ENCODE results near the gene VAPB.

VAPB gene

DNA sequence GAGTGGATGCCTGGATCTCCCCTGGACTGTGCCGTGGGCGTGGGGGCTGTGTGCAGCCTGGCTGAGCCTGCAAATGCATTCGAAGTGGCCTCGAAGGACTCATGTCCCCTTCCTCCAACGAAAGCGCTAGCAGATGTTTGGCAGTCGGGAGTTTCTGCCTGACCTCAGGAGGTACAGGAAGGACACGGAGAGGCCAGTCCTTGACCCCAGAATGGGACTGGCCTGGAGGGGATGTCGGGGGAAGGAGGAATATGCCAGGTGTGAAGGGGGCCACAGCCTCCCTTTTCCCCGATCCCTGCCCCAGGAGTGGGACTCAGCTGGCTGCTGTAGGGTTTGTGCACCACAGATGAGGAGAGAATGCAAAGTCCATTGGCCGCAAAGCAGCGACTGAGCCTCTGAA, 80.6 kb downstream of the VAPB start:
- Histone ChIP-seq H3K27me3 (ENCODE audit: control insufficient read depth, insufficient read depth, low read length) (no peaks in the 10 kb centered on the region), H3K4me1 (ENCODE audit: control insufficient read depth, insufficient read depth, low read length) (no peaks in the 10 kb centered on the region), H3K9me3 (ENCODE audit: control insufficient read depth, insufficient read depth, low read length) (no peaks in the 10 kb centered on the region), H3K36me3 (ENCODE audit: control insufficient read depth, insufficient read depth, low read length) (no peaks in the 10 kb centered on the region), H3K4me3 (ENCODE audit: low read length) (no peak overlapping the region), H3K27ac (ENCODE audit: low read length) (no peak overlapping the region)
- no CpG with 5 or more reads among the region's 12 CpGs for WGBS (ENCODE audit: insufficient coverage, insufficient read length)
- no peak for DNase-seq (ENCODE audit: low read depth, low spot score)

DNA sequence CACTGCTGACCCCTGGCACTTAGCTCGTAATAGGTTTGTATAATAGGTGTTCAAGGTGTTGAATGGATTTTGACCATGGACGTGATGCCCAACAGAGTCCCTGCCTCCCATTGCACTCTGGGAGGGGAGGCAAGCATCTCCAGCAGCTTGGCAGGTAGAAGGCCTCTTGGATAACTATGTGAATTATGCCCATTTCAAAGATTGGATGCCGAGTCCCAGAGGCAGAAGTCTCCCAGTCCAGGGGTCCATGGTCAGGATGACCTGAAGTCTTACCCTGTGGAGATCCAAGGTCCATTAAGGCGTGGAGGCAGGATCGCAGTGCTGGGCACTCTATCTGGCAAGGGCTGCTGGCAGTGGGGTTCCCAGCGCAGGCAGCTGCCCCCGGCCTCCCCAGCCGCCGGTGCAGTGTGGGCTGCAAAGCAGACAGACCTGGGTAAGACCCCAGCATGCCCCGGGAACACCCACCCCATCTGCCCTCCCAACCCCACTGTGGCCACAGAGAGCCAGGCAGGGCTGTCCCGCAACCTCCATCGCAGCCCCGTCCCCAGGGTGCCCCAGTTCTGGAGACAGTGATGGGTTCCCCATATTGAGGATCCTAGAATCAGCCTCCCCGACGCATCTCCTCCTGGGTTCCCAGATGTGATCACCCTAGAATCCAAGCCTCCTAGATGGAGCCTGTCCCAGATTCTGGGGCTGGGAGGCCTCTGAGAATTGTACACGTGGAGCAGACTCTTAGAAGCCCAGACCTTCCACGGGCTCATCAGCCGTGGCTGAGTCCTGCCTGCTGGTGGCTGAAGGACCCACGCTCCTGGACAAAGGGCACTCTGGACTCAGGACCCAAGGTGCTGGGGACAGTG, 81.5 kb downstream of the VAPB start:
- Histone ChIP-seq H3K4me1 (ENCODE audit: control insufficient read depth, insufficient read depth, low read length) (no peaks in the 10 kb centered on the region), H3K27ac (ENCODE audit: low read length) (no peak overlapping the region), H3K4me3 (ENCODE audit: low read length) (no peak overlapping the region), H3K27me3 (ENCODE audit: control insufficient read depth, insufficient read depth, low read length) (no peaks in the 10 kb centered on the region), H3K36me3 (ENCODE audit: control insufficient read depth, insufficient read depth, low read length) (no peaks in the 10 kb centered on the region), H3K9me3 (ENCODE audit: control insufficient read depth, insufficient read depth, low read length) (no peaks in the 10 kb centered on the region)
- DNase-seq (ENCODE audit: low read depth, low spot score): no peak
- no CpG with 5 or more reads among the region's 19 CpGs for WGBS (ENCODE audit: insufficient coverage, insufficient read length)

DNA sequence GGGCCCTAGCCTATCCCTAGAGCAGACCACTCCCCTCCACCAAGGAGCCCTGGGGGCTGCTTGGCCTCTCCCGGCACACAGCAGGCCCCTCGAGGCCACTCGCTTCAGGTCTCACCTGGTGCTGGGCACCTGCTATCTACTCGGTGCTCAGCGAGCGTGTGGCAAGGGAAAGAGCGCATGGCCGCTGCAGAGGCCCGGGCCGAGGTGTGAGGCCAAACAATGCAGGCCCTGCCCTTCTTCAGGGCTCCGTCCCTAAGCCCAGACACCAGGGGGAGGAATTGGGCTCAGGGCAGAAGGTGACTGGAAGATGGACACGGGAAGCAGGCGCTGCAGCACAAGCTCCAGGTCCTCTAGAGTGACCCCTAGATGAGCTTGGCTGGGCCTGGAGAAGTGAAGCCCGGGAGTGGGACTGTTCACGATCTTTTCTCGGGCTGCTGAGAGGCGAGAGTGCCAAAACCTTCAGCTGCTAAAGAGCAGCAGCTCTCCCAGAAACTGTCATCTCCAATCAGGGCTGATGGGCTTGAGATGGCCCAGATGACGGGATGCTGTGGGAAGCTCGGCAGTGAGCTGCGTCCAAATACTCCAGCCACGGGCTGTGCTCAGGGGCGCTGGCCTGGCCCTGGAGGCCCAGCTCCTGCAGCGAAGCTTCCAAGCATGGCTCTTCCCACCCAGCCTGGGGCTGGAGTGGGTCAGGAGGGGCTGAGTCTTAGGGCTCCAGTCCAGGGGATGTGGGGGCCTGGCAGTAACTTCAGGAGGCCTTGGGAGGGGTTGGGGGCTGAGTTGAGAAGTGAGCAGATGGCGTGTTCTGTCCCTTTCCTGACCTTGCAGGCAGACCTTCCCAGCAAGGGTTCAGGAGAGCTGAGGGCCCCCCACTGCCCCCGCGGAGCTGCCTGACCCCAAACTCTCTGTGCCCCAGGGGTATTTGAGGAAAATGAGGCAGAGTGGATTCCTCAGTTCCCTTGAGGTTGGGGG, 82.5 kb downstream of the VAPB start:
- Histone ChIP-seq H3K4me3 (ENCODE audit: low read length) (no peak overlapping the region), H3K36me3 (ENCODE audit: control insufficient read depth, insufficient read depth, low read length) (no peaks in the 10 kb centered on the region), H3K27me3 (ENCODE audit: control insufficient read depth, insufficient read depth, low read length) (no peaks in the 10 kb centered on the region), H3K4me1 (ENCODE audit: control insufficient read depth, insufficient read depth, low read length) (no peaks in the 10 kb centered on the region), H3K9me3 (ENCODE audit: control insufficient read depth, insufficient read depth, low read length) (no peaks in the 10 kb centered on the region), H3K27ac (ENCODE audit: low read length) (no peak overlapping the region)
- WGBS (ENCODE audit: insufficient coverage, insufficient read length): no CpG with 5 or more reads among the region's 26 CpGs
- no peak for DNase-seq (ENCODE audit: low read depth, low spot score)

DNA sequence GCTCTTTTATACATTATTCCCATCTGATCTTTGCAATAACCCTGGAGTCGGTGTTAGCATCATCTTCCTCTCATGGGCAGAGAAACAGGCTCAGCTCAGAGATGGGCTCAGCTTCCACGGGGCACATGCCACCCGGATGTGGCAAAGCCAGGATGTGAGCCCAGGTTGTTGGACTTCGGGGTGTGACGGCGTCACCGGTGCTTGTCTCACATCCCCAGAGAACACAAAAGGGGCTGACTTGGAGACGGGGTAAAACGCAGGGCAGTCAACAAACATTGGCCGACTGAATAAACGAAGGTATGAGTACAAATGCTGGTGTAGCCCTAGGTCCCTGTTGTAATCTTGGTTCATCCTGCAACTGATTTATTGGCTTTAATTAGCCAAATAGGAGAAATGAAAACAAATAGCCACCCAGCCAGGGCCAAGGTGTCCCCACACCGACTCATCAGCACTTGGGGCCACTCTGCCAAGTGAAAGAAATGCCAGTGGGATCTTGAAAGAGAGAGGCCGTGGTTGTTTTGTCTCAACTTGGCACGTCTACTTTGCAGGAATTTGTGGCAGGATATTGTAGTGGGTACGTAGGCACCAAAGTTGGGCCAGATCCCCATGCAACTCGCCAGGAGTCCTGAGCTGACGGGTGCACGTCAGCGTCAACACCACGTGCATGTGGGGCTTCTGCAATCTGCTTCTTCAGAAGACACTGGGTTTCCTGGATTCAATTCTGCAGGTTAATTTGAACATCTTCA, 83.4 kb downstream of the VAPB start:
- no CpG with 5 or more reads among the region's 20 CpGs for WGBS (ENCODE audit: insufficient coverage, insufficient read length)
- no peaks in the 10 kb centered on the region for H3K9me3 ChIP-seq (ENCODE audit: control insufficient read depth, insufficient read depth, low read length)
- no peak overlapping the region for H3K4me3 ChIP-seq (ENCODE audit: low read length)
- H3K36me3 ChIP-seq (ENCODE audit: control insufficient read depth, insufficient read depth, low read length): no peaks in the 10 kb centered on the region
- H3K27me3 ChIP-seq (ENCODE audit: control insufficient read depth, insufficient read depth, low read length): no peaks in the 10 kb centered on the region
- DNase-seq (ENCODE audit: low read depth, low spot score): no peak
- H3K4me1 ChIP-seq (ENCODE audit: control insufficient read depth, insufficient read depth, low read length): no peaks in the 10 kb centered on the region
- H3K27ac ChIP-seq (ENCODE audit: low read length): no peak overlapping the region

DNA sequence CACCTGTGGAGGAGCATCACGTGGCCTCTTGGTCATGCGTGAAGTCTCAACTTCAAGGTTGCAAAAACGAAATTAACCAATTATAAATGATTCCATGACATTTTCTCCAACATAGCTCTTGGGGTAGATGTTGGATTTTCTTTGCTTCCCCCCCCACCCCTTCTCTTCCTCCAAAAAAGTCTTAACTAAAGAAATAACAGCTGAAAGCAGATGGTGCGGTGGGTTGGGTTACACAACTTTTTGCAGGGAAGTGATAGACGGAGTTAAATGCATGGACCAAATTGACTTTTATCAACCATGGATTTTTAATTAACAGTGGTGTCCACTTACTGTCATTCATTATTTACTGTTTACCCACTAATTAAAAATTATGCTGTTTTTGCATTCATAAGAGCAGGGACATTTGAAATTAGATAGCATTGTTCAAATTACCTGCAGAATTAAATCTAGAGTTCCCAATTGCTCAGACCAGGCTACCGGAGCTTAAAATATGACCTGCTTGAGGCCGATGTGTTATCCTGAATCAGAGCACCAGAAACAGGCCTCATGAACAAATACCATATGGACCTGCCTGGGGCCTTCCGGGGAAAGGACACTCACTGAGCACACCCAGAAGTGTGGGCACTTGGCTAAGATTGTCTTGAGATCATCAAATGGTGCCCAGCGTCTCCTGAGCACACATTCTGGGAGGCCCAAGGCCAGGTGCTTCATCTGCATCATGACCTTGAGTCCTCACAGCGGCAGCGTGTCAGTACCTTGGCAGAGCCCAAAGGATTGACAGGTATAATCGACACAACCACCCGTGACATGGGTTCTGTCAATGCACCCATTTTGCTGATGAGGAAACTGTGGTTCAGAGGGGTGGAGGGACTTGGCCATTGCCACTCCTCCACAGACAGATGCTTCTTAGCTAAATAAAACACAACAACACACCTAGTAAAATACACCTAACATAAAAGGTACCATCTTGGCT, 84.7 kb downstream of the VAPB start:
- H3K4me1 ChIP-seq (ENCODE audit: control insufficient read depth, insufficient read depth, low read length): no peaks in the 10 kb centered on the region
- H3K27me3 ChIP-seq (ENCODE audit: control insufficient read depth, insufficient read depth, low read length): no peaks in the 10 kb centered on the region
- H3K9me3 ChIP-seq (ENCODE audit: control insufficient read depth, insufficient read depth, low read length): no peaks in the 10 kb centered on the region
- no peak overlapping the region for H3K4me3 ChIP-seq (ENCODE audit: low read length)
- no peak for DNase-seq (ENCODE audit: low read depth, low spot score)
- H3K36me3 ChIP-seq (ENCODE audit: control insufficient read depth, insufficient read depth, low read length): no peaks in the 10 kb centered on the region
- no CpG with 5 or more reads among the region's 13 CpGs for WGBS (ENCODE audit: insufficient coverage, insufficient read length)
- H3K27ac ChIP-seq (ENCODE audit: low read length): no peak overlapping the region

DNA sequence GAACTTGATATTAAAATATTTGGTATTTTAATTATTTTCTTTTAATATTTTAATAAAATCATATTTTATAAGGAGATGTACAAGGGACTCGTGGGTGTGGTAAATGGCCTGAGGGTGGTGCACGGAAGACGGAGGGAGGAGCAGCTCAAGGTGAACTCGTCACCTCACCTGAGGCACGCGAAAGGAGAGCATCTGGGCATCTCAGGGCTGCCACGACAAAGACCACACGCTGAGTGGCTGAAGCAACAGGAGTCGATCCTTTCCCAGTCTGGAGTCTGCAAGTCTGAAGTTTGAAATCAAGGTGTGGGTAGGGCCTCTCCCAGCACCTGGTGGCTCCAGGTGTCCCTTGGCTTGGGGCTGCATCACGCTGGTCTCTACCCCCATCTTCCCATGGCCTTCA, 86.4 kb downstream of the VAPB start:
- no CpG with 5 or more reads among the region's 10 CpGs for WGBS (ENCODE audit: insufficient coverage, insufficient read length)
- no peak overlapping the region for H3K4me3 ChIP-seq (ENCODE audit: low read length)
- DNase-seq (ENCODE audit: low read depth, low spot score): no peak
- no peak overlapping the region for H3K27ac ChIP-seq (ENCODE audit: low read length)
- H3K9me3 ChIP-seq (ENCODE audit: control insufficient read depth, insufficient read depth, low read length): no peaks in the 10 kb centered on the region
- H3K27me3 ChIP-seq (ENCODE audit: control insufficient read depth, insufficient read depth, low read length): no peaks in the 10 kb centered on the region
- no peaks in the 10 kb centered on the region for H3K36me3 ChIP-seq (ENCODE audit: control insufficient read depth, insufficient read depth, low read length)
- no peaks in the 10 kb centered on the region for H3K4me1 ChIP-seq (ENCODE audit: control insufficient read depth, insufficient read depth, low read length)

DNA sequence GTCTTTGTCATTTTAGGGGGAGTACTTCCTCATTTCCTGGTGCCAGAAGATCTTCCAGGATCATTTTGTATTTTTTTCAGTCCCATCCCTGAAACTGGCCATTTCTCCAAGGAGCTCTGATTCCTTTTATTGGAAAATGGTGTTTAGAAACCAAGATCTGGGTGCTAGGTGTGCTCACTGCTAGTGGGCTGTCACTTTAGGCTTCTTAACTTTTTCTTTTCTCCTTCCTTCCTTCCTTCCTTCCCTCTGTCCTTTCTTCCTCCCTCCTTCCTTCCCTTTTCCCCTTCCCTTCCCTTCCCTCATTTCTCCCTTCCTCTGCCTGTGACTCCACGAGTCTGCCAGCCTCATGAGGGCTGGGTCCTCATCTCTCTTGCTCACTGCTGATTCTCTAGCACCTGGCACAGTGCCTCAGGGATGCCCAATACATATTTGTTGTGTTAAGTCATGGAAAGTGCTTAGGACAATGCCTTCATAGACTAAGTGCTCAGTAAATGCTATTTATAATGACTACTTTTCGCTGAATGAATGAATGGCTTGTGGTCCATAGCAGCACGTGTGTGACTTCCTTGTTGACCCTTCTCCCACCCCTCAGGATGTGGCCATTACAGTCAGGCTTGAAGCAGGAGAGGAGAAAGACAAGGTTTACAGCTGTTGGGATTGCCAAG, 89.2 kb downstream of the VAPB start:
- H3K27ac ChIP-seq (ENCODE audit: low read length): no peak overlapping the region
- no peak for DNase-seq (ENCODE audit: low read depth, low spot score)
- H3K36me3 ChIP-seq (ENCODE audit: control insufficient read depth, insufficient read depth, low read length): no peaks in the 10 kb centered on the region
- H3K9me3 ChIP-seq (ENCODE audit: control insufficient read depth, insufficient read depth, low read length): no peaks in the 10 kb centered on the region
- no peaks in the 10 kb centered on the region for H3K27me3 ChIP-seq (ENCODE audit: control insufficient read depth, insufficient read depth, low read length)
- whole genome bisulfite sequencing (ENCODE audit: insufficient coverage, insufficient read length): no CpG with 5 or more reads among the region's 3 CpGs
- H3K4me1 ChIP-seq (ENCODE audit: control insufficient read depth, insufficient read depth, low read length): peaks cover 2% of the 10 kb centered on the region; the same call in 1 of the 2 replicates
- no peak overlapping the region for H3K4me3 ChIP-seq (ENCODE audit: low read length)

DNA sequence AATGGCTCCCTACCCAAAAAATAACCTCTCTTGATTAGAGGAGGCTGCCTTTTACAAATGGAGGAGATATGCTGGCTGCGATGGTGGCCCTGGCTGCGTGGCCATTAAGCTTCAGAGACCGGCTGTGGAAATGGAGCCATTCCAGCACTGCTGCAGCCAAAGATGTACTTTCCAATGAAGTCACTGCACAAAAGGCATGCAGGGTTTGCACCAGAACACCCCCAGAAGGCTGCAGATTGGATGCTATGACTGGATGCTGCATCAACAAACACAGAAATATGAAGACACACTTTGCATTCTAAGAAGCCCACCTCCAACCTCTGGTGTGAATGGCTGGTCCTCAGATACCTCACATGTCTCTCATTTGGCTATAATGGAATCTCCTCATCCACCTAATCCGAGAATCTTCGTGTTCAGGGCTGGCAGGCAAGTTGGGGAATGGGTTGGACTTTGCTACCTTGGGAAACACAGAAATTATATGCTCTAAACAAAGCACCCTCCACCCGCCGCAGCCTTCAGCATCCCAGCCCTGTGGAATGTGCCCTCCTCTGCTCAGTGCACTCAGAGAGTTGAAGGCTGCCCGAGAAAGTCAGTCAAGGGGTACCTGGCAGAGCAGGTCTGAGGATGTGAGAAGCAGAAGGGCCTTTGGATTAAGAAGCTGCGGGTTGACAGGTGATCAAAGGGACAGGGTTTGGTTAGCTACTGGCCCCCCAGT, 90.9 kb downstream of the VAPB start:
- Histone ChIP-seq H3K36me3 (ENCODE audit: control insufficient read depth, insufficient read depth, low read length) (no peaks in the 10 kb centered on the region), H3K27ac (ENCODE audit: low read length) (no peak overlapping the region), H3K4me1 (ENCODE audit: control insufficient read depth, insufficient read depth, low read length) (peaks cover 2% of the 10 kb centered on the region; the same call in 1 of the 2 replicates), H3K27me3 (ENCODE audit: control insufficient read depth, insufficient read depth, low read length) (no peaks in the 10 kb centered on the region), H3K9me3 (ENCODE audit: control insufficient read depth, insufficient read depth, low read length) (no peaks in the 10 kb centered on the region), H3K4me3 (ENCODE audit: low read length) (no peak overlapping the region)
- no peak for DNase-seq (ENCODE audit: low read depth, low spot score)
- WGBS (ENCODE audit: insufficient coverage, insufficient read length): no CpG with 5 or more reads among the region's 9 CpGs

All from iPS DF 6.9 (cell line).